Measurements from ENCODE around the gene ALDH3B1.
A peak's percentile ranks its signal among the peaks of the same experiment; 100 is the strongest.

Gene ALDH3B1

DNA sequence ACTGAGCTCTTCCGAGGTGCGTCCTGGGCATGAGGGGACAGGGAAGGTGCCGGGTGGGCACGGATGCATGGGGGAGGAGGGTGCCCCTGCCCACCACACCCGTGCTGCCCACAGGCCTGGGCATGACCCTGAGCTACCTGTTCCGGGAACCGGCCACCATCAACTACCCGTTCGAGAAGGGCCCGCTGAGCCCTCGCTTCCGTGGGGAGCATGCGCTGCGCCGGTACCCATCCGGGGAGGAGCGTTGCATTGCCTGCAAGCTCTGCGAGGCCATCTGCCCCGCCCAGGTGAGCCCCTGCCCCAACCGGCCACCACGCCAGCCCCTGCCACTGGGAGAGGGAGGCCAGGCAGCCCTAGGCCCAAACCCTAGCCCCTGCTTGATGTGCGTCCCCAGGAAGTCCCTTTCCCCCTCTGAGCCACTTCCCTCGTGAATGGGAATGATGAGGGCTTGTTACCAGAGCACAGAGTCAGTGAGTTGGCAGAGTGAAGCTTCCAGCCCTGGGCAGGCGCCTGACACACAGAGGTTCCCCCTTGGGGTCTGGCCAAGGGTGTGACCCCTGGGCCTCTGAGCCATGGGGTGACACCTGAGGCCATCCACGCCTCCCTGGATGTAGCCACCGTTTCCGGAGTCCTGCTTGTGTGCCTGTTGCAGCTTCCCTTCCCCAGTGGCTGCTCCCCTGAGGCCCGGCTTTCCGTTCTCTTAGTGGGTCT, 23.0 kb downstream of the ALDH3B1 start:
- DNase-seq: no peak

DNA sequence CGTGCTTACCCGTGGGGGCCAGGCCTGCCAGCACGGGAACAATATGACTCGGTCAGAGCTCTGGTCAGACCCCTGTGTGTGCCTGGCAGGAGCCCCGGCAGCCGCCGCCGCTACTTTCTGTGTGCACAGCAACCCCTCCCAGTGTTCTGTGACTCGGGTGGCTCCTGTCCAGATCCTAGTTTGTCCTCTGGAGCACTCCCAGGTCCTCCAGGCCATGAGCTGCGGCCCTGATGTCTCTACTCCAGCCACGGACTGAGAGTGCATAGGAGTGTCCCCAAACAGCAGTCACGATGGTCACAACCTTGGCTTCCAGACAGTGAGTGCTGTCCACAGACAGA, 23.6 kb downstream of the ALDH3B1 start:
- no peak for DNase-seq

DNA sequence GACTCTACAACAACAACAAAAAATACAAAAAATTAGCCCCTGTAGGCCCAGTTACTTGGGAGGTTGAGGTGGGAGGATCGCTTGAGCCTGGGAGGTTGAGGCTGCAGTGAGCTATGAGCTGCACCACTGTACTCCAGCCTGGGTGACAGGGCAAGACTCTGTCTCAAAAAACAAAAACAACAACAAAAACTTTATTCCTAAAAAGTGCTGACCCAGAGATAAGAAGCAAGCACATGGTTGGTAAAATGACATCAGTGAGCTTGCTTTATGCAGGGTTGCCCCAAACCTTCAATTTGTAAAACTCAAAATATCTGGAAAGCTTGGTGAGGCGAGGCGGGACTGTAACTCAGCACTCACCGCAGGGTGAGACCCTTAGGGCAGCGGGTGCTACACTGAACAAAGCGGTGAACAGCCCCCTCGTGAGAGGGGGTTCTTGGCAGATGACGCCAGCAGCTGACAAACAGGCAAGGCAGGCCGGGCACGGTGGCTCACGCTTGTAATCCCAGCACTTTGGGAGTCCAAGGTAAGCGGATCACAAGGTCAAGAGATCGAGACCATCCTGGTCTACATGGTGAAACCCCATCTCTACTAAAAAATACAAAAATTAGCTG, 25.2 kb downstream of the ALDH3B1 start:
- no peak for DNase-seq

GRCh38 chr11:68036141-68036716, 26.1 kb downstream of the ALDH3B1 start:
- DNase-seq: no peak

DNA sequence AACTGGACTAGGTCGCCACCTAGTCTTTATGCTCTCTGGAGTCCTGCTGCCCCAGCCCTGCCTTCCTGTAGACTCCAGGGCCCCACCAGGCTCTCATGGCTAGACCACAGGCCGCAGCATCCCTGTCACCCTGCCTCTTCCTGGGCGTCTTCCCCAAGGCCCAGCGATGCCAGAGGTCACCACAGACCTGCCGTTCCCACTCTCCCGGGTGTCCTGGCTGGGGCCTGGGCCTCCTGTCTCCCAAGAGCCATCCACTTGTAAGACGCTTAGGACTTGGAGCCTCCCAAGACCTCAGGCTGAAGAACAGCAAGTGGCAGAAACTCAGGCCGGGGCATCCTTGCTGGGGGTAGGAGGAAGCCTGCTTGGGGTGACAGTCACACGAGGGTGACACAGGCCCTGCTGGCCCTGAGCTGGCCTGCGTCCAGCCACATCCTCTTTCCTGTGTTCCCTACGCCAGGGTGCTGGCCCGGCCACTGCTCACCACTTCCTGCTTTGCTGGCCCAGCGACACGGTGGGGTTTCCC, 26.7 kb downstream of the ALDH3B1 start:
- DNase-seq: no peak

GRCh38 chr11:68037411-68038225, 27.5 kb downstream of the ALDH3B1 start:
- no peak for DNase-seq

DNA sequence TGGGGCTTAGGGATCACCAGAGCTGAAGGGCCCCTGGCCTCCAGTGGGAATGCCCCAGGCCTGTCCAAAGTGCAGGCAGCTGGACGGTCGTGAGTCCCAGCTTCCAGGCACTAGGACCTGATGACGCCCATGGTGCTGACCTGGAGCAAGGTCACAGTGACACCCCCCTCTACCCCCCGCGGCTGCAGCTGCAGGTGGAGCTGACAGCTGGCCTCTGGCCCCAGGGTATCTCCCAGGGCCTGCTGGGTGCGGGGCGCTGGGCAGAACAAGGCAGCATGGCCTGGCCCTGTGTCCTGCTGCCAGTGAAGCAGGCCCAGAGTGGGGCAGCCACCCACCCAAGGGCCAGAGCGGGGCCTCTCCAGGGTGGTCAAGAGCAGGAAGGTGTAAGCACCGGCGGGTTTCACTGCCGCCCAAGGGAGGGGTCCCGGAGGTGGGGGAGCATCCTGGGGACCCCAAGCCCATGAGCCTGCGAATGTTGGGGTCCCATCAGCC, 28.1 kb downstream of the ALDH3B1 start:
- no peak for DNase-seq

DNA sequence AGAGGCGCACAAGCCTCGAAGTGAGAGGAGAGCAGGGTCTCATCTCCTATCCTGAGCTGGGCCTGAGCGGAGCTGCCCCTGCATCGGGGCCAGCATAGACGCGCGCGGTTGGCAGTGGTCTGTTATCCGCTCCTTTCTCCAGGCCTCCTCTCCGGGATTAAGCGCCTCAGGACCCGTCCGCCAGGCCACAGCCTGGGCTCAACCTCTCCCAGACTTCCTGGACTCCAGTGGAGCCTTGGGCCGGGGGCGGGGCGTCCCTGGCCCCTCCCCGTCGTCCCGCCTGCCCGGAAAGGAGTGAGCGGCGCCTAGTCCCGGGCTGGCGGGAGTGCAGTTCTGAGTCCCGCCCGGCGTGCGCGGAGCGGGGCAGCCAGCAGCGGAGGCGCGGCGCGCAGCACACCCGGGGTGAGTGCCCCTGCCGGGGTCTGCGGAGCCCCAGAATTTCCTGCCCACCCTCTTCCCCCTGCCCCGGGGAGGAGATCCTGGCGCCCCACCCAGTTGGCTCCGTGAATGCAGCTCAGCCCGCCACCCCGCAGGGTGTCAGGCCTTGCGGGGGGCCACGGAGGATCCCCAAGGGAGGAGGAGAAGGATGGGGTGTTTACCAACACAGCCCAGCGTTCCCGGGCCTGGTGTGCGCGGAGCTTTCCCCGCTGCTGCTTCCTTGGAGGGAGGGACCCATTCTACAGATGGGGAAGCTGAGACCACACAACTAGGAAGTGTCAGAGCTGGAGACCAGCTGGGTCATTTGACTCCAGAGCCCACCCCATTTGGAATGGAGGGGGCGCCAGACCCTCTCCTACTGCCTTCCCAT, 28.8 kb downstream of the ALDH3B1 start, which contains the start of gene TCIRG1:
TSS of gene TCIRG1 (plus strand) at position 308 of the 808 bp plus-strand sequence. CDS start 2,247 bp downstream, outside the sequence.
- DNase-seq: peak; percentile 83

DNA sequence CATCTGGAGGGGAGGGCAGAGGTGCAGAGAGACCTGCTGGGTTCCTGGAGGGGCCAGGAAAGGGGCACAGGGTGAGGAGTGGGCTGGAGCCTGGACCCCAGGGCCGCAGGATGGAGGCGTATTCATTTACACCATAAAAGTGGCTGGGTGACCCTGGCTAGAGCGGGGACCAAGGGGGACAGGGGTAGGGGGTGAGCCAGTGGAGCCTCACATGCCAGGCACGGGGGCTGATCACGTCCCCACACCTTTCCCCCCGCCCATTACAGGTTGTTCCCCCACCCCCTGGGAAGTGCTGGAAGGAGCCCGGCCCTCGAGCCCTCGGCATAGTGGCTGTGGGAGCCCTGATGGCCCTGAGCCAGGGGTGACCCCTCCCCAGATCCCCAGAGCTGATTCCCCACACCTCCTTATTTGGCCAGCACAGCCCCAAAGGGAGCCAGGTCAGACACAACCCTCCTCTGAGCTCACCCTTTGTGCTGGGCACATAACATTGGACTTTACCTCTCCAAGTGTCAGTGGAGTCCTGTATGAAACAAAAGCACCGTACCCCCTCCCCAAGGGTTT, 29.5 kb downstream of the ALDH3B1 start:
- DNase-seq: no peak

GRCh38 chr11:68040101-68040956, 30.2 kb downstream of the ALDH3B1 start:
- DNase-seq: peak; percentile 23

DNA sequence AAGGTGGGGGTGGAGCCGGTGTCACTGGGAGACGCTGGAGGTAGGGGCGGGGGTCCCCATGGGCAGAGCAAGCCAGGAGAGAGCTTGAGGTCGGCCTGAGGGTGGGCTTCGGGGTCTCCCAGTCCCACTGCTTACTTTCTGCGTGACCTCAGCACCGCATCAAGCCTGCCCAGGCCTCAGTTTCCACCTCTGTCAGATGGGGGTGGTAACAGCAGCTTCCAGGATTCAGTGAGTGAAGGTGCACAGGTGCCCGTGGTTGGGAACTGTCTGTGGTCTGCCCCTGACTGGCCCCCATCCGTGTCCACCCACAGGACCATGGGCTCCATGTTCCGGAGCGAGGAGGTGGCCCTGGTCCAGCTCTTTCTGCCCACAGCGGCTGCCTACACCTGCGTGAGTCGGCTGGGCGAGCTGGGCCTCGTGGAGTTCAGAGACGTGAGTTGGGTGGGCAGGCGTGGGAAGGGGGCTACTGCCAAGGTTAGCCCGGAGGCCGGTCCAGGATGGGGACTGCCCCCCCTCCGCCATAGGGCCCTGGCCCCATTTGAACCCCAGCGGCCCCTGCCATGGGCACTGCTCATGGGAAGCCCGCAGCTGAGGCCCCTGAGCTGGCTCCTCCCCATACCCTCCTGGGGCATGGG, 30.9 kb downstream of the ALDH3B1 start:
- no peak for DNase-seq

- no peak for DNase-seq
These were observed 31.6 kb downstream of the ALDH3B1 start for GRCh38 chr11:68041617-68042218.

- no peak for DNase-seq
These were observed 32.3 kb downstream of the ALDH3B1 start for GRCh38 chr11:68042219-68043028.

DNA sequence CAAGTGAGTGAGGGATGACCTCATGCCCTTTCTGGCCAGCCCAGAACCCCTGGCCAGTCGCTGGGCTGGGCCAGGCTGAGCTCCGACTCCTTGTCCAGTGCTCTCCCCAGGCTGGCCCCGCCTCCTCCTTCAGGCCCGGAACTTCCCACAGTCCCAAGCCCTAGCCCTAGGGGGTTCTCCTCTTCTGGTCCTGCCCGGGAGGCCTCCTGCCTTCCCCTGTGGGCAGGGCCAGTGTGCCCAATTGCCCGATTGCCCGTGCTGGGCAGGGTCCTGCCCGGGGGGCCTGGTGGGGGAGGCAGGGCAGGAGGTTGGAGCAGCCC, 32.9 kb downstream of the ALDH3B1 start:
- DNase-seq: no peak

DNA sequence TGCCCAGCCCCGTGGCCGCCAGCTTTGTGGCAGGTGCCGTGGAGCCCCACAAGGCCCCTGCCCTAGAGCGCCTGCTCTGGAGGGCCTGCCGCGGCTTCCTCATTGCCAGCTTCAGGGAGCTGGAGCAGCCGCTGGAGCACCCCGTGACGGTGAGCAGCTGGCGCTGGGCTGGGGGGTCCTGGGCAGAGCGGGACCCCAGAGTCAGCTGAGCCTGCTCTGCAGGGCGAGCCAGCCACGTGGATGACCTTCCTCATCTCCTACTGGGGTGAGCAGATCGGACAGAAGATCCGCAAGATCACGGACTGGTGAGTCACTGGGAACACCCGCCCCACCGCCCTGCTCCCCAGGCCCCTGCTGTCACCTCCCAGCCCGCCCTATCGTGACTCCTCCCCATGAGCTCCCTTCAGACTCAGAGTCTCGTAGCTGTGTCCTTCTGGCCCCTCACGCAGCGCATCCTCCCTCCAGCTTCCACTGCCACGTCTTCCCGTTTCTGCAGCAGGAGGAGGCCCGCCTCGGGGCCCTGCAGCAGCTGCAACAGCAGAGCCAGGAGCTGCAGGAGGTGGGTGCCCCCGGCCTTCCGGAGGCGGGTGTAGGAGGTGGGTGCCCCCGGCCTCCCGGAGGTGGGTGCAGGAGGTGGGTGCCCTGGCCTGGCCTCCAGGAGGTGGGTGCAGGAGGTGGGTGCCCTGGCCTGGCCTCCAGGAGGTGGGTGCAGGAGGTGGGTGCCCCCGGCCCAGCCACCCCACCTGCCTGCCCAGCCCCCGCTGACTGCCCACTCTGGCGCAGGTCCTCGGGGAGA, 33.4 kb downstream of the ALDH3B1 start:
- no peak for DNase-seq

DNA sequence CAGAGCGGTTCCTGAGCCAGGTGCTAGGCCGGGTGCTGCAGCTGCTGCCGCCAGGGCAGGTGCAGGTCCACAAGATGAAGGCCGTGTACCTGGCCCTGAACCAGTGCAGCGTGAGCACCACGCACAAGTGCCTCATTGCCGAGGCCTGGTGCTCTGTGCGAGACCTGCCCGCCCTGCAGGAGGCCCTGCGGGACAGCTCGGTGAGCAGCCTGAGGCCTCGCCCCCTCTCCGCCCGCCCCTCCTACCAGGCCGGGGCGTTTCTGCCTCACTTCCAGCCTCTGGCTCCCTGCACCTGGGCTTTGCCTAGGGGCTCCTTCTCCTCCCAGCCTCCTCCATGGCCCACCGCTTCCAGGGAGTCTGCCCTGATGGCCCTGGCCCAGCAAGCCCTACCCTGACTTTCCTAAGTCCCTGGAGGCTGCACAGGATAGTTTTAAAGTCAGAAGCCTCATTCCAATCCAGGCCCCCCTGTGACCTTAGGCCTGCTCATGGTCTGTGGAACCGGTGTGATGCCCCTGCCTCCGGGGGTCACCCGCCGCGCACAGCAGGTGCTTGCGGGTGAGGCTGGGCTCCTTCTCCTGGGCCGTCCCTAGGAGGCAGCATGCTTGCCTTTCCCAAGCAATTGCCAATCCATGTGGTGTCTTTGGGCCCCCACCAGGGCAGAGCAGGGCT, 34.2 kb downstream of the ALDH3B1 start:
- DNase-seq: no peak

DNA sequence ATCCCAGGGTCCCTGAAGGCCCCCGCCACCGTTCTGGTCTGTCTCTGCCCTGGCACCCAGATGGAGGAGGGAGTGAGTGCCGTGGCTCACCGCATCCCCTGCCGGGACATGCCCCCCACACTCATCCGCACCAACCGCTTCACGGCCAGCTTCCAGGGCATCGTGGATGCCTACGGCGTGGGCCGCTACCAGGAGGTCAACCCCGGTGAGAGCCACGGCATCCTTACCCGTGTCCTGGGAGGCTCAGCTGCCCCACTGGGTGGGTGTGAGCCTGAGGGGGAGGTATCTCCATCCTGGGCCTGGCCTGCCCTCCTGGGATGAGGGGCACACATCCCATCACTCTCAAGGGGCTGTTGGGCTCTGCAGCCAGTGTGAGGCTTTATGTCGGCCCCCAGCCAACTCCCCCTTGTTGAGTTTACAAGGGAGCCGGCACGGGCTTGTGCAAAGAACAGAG, 34.8 kb downstream of the ALDH3B1 start:
- DNase-seq: no peak

Measured in NCI-H226 (cell line).